ENCODE results near the gene ZBTB5. TPM values are rescaled to one million over a fixed set of nuclear protein-coding genes. Genes with fewer than 3 reads are reported as not detected.
"Not testable (repeated sequence)": the region's sequence is repeated elsewhere in the genome, so short reads cannot be mapped to it uniquely, and the experiment has no call there.

The ZBTB5 gene
- total and polyA plus RNA-seq, 4 donors = 3.2 to 21.9 (median 8.3) TPM

DNA sequence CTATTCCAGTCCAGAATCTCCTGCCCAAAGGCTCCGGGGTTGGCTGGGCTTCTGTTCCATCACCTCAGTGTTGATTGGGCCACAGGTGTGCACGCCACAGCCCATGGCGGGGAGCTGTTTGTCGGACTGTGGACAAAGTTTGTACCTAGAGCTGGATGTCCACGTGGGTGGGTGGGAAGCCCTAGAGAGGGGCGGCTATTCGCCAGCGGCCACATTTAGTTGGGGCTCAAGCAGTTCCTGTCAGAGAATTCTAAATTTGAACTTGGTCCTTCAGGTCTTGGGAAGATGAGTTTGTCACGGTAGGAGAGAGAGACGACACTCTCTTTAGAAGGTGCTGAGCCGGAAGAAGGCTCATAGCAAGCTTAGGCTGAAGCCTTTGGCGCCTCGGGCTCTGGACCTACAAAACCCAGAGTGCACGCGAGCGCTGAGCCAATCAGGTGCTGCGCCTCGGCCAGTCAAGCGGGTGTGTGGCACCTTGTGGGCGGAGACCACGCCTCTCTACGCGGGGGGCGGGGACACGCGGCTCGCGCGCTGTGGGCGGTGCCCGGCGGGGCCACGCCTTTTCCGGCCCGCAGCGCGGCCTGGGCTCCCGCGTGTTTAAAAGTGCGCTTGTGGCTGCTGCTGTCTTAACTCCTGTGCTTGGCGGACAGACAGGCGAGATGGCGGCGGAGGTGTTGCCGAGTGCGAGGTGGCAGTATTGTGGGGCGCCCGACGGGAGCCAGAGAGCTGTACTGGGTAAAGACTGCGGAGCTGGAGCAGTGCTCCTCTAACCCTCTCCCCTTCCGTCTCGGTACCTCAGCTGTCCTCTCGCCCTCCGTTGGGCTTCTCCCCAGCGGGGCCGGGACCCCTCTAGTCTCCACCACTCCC is 20.4 kb upstream of the ZBTB5 start, which contains the start of gene POLR1E:
Gene POLR1E (plus strand): TSS at position 560 of the 867 bp plus-strand sequence. CDS start 100 bp downstream, at position 660.
- H3K9me3 ChIP-seq (ENCODE audit: control insufficient read depth in 4 of 4, insufficient read depth in 3 of 4, low read length in 3 of 4) = no peaks in the 10 kb centered on the region
- 4 to 5% methylated on average over 35 to 56 of the region's 56 CpGs for WGBS, 2 donors
- DNase-seq = peak; percentile 89 to 92 (median 92)
- H3K4me3 ChIP-seq = peak within 1 kb of the TSS; percentile 68
- H3K27ac ChIP-seq (ENCODE audit: low read depth in 1 of 2, low read length in 1 of 2) = peak within 1 kb of the TSS; percentile 37 to 66
- H3K9ac ChIP-seq (ENCODE audit: insufficient read depth in 1 of 2, low read length in 2 of 2) = peak within 1 kb of the TSS; percentile 47 to 67
- H3K4me1 ChIP-seq (ENCODE audit: control insufficient read depth in 5 of 5, insufficient read depth in 5 of 5, low read length in 5 of 5) = peaks cover 0 to 24% (median 7%) of the 10 kb centered on the region in 5 donors
- ATAC-seq (ENCODE audit: insufficient read depth, low FRiP score) = peak; percentile 98
- H3K27me3 ChIP-seq (ENCODE audit: control insufficient read depth in 3 of 3, insufficient read depth in 3 of 3, low read length in 2 of 3) = no peaks in the 10 kb centered on the region
- TF ChIP-seq, protein P1, sequence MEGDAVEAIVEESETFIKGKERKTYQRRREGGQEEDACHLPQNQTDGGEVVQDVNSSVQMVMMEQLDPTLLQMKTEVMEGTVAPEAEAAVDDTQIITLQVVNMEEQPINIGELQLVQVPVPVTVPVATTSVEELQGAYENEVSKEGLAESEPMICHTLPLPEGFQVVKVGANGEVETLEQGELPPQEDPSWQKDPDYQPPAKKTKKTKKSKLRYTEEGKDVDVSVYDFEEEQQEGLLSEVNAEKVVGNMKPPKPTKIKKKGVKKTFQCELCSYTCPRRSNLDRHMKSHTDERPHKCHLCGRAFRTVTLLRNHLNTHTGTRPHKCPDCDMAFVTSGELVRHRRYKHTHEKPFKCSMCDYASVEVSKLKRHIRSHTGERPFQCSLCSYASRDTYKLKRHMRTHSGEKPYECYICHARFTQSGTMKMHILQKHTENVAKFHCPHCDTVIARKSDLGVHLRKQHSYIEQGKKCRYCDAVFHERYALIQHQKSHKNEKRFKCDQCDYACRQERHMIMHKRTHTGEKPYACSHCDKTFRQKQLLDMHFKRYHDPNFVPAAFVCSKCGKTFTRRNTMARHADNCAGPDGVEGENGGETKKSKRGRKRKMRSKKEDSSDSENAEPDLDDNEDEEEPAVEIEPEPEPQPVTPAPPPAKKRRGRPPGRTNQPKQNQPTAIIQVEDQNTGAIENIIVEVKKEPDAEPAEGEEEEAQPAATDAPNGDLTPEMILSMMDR (IDR thresholded peaks at IDR 0.05; ENCODE audit: control extremely low read depth, extremely low read depth) = no peak
- peaks cover 6 to 13% (median 8%) of the 10 kb centered on the region in 4 donors for H3K36me3 ChIP-seq (ENCODE audit: control insufficient read depth in 4 of 4, insufficient read depth in 4 of 4, low read length in 4 of 4)

DNA sequence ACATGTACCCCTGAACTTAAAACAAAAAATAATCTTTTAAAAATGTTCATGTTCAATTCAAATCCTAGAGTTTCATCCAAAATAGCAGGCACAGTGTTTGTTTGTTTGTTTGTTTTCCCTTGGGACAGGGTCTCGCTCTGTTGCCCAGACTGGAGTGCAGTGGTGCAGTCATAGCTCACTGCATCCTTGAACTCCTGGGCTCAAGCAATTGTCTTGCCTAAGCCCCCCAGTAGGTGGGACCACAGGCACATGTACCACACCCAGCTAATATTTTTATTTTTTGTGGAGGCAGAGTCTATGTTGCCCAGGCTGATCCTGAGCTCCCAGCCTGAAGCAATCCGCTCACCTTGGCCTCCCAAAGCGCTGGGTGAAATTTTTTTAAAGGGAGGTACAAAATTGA is 15.5 kb upstream of the ZBTB5 start:
- TF ChIP-seq, protein P1 (IDR thresholded peaks at IDR 0.05; ENCODE audit: control extremely low read depth, extremely low read depth) = no peak
- no peak for DNase-seq
- 86 to 96% methylated on average over 3 of the region's 3 CpGs for WGBS, 2 donors
- H3K9me3 ChIP-seq (ENCODE audit: control insufficient read depth in 4 of 4, insufficient read depth in 3 of 4, low read length in 3 of 4) = no peaks in the 10 kb centered on the region
- H3K9ac ChIP-seq (ENCODE audit: insufficient read depth in 1 of 2, low read length in 2 of 2) = no peak overlapping the region
- no peak overlapping the region for H3K27ac ChIP-seq (ENCODE audit: low read depth in 1 of 2, low read length in 1 of 2)
- ATAC-seq (ENCODE audit: insufficient read depth, low FRiP score) = no peak
- H3K4me1 ChIP-seq (ENCODE audit: control insufficient read depth in 5 of 5, insufficient read depth in 5 of 5, low read length in 5 of 5) = peaks cover 0 to 6% (median 0%) of the 10 kb centered on the region in 5 donors
- H3K4me3 ChIP-seq = no peak overlapping the region
- no peaks in the 10 kb centered on the region for H3K36me3 ChIP-seq (ENCODE audit: control insufficient read depth in 4 of 4, insufficient read depth in 4 of 4, low read length in 4 of 4)
- peaks cover 0 to 2% (median 2%) of the 10 kb centered on the region in 3 donors for H3K27me3 ChIP-seq (ENCODE audit: control insufficient read depth in 3 of 3, insufficient read depth in 3 of 3, low read length in 2 of 3)

DNA sequence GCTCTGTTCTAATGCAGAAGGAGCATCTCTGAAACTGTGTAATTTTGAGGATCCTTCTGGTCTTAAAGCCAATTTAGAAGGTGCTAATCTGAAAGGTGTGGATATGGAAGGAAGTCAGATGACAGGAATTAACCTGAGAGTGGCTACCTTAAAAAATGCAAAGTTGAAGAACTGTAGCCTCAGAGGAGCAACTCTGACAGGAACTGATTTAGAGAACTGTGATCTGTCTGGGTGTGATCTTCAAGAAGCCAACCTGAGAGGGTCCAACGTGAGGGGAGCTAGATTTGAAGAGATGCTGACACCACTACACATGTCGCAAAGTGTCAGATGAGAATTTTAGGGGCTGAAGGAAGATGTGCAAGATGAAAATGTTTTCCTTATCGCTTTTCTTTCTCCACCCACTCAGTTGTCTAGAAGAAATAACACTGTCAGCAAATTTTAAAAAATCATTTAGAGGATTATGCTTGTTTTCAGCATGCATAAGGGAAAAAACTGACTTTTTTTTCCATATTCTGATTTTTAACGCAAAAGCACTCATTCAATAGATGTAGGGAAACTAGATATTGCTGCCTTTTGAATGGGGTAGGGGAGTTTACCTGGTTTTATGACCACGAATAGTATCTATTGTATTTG is 12.9 kb upstream of the ZBTB5 start:
- 62 to 71% methylated on average over 5 of the region's 5 CpGs for WGBS, 2 donors
- not testable (repeated sequence) for H3K4me1 ChIP-seq (ENCODE audit: control insufficient read depth in 5 of 5, insufficient read depth in 5 of 5, low read length in 5 of 5); H3K36me3 ChIP-seq (ENCODE audit: control insufficient read depth in 4 of 4, insufficient read depth in 4 of 4, low read length in 4 of 4); DNase-seq; ATAC-seq (ENCODE audit: insufficient read depth, low FRiP score); H3K27ac ChIP-seq (ENCODE audit: low read depth in 1 of 2, low read length in 1 of 2); H3K27me3 ChIP-seq (ENCODE audit: control insufficient read depth in 3 of 3, insufficient read depth in 3 of 3, low read length in 2 of 3); H3K9me3 ChIP-seq (ENCODE audit: control insufficient read depth in 4 of 4, insufficient read depth in 3 of 4, low read length in 3 of 4); H3K4me3 ChIP-seq; H3K9ac ChIP-seq (ENCODE audit: insufficient read depth in 1 of 2, low read length in 2 of 2)

DNA sequence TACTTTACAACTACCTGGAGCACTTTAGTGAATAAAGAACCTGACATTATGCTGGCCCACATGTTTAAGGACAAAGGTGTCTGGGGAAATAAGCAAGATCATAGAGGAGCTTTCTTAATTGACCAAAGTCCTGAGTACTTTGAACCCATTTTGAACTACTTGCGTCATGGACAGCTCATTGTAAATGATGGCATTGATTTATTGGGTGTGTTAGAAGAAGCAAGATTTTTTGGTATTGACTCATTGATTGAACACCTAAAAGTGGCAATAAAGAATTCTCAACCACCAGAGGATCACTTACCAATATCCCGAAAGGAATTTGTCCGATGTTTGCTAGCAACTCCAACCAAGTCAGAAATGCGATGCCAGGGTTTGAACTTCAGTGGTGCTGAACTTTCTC is 12.2 kb upstream of the ZBTB5 start:
- not testable (repeated sequence) for ATAC-seq (ENCODE audit: insufficient read depth, low FRiP score); H3K27ac ChIP-seq (ENCODE audit: low read depth in 1 of 2, low read length in 1 of 2); H3K4me1 ChIP-seq (ENCODE audit: control insufficient read depth in 5 of 5, insufficient read depth in 5 of 5, low read length in 5 of 5); H3K9ac ChIP-seq (ENCODE audit: insufficient read depth in 1 of 2, low read length in 2 of 2); H3K27me3 ChIP-seq (ENCODE audit: control insufficient read depth in 3 of 3, insufficient read depth in 3 of 3, low read length in 2 of 3); H3K9me3 ChIP-seq (ENCODE audit: control insufficient read depth in 4 of 4, insufficient read depth in 3 of 4, low read length in 3 of 4); H3K4me3 ChIP-seq; H3K36me3 ChIP-seq (ENCODE audit: control insufficient read depth in 4 of 4, insufficient read depth in 4 of 4, low read length in 4 of 4); DNase-seq
- 94% methylated on average over 4 of the region's 4 CpGs for WGBS, 2 donors

All from lung (tissue), 12 donors.